Neural progenitor cell (in vitro differentiated cells): ENCODE measurements around the gene CRYBB1. TPM values are rescaled to one million over a fixed set of nuclear protein-coding genes. Genes with fewer than 3 reads are reported as not detected.

Experiments
- DNase-seq: peaks from one replicate; pipeline ENCODE4 v3.0.0-alpha.2; 2016; ENCODE audit warnings: low spot score
- H2AFZ ChIP-seq: fragments of 200-600 bp; sonication (generic); replicated peaks from 2 replicates; pipeline ENCODE4 v1.6.1; 2016; ENCODE audit warnings: antibody characterized with exemption
- H3F3A ChIP-seq: fragments of 200-600 bp; sonication (generic); 2 replicates; pipeline ENCODE4 v1.6.1; 2016; ENCODE audit warnings: antibody characterized with exemption, low read depth
- H3K27ac ChIP-seq: fragments of 200-600 bp; sonication (generic); 2 replicates; pipeline ENCODE4 v1.5.1; 2016; ENCODE audit warnings: mild to moderate bottlenecking
- H3K27me3 ChIP-seq: fragments of 200-600 bp; sonication (generic); 2 replicates; pipeline ENCODE4 v1.6.1; 2016; ENCODE audit warnings: mild to moderate bottlenecking, moderate library complexity
- H3K36me3 ChIP-seq: fragments of 200-600 bp; sonication (generic); 2 replicates; pipeline ENCODE4 v1.5.1; 2016
- H3K4me1 ChIP-seq: fragments of 200-600 bp; sonication (generic); 2 replicates; pipeline ENCODE4 v1.6.1; 2016; ENCODE audit warnings: mixed run types
- H3K4me2 ChIP-seq: fragments of 200-600 bp; sonication (generic); 2 replicates; pipeline ENCODE4 v1.6.1; 2016
- H3K4me3 ChIP-seq: fragments of 200-600 bp; sonication (generic); 2 replicates; pipeline ENCODE4 v1.5.1; 2016
- H3K79me2 ChIP-seq: fragments of 200-600 bp; sonication (generic); 2 replicates; pipeline ENCODE4 v1.6.1; 2016; ENCODE audit warnings: low read depth
- H3K9ac ChIP-seq: fragments of 200-600 bp; sonication (generic); 2 replicates; pipeline ENCODE4 v1.6.1; 2016
- H3K9me3 ChIP-seq: fragments of 200-600 bp; sonication (generic); 2 replicates; pipeline ENCODE4 v1.5.1; 2016; ENCODE audit warnings: low read depth
- H4K20me1 ChIP-seq: fragments of 200-600 bp; sonication (generic); 2 replicates; pipeline ENCODE4 v1.6.1; 2016; ENCODE audit warnings: low read depth
- H3K27ac Mint-ChIP-seq: 3 replicates; pipeline ENCODE4 v1.8.0; 2021; ENCODE audit warnings: mixed read lengths
- H3K27me3 Mint-ChIP-seq: 2 replicates; pipeline ENCODE4 v1.8.0; 2022; ENCODE audit warnings: low read depth, mild to moderate bottlenecking, inconsistent platforms, moderate library complexity, mixed read lengths; ENCODE audit not compliant: insufficient read depth
- H3K36me3 Mint-ChIP-seq: 3 replicates; pipeline ENCODE4 v1.8.0; 2021; ENCODE audit warnings: mixed read lengths
- H3K4me1 Mint-ChIP-seq: 3 replicates; pipeline ENCODE4 v1.8.0; 2021; ENCODE audit warnings: mixed read lengths
- H3K4me3 Mint-ChIP-seq: 3 replicates; pipeline ENCODE4 v1.8.0; 2021; ENCODE audit warnings: mild to moderate bottlenecking, moderate library complexity, mixed read lengths
- H3K9me3 Mint-ChIP-seq: 3 replicates; pipeline ENCODE4 v1.8.0; 2020; ENCODE audit warnings: mixed read lengths
- EZH2 ChIP-seq: fragments of 200-600 bp; sonication (generic); IDR thresholded peaks from 2 replicates; pipeline ENCODE4 v1.6.1; 2017; ENCODE audit warnings: antibody characterized with exemption, mild to moderate bottlenecking, moderate library complexity
- EZH2phosphoT487 ChIP-seq: fragments of 200-600 bp; sonication (generic); IDR thresholded peaks from 2 replicates; pipeline ENCODE4 v1.6.1; 2017; ENCODE audit warnings: antibody characterized with exemption
- total RNA-seq: library from RNA; depleted of rRNA; stranded (reverse); fragments of >200 nt; gene quantifications from 2 replicates; pipeline ENCODE4 v1.2.3, GENCODE V29; 2015; ENCODE audit warnings: low replicate concordance
- TF ChIP-seq, protein P1 (sequence below): fragments of 200-600 bp; sonication (generic); IDR thresholded peaks from 2 replicates; pipeline ENCODE4 v1.5.1; 2017; ENCODE audit warnings: antibody characterized with exemption, mild to moderate bottlenecking

CRYBB1 gene
- total RNA-seq, 1 donor from 2014 or later = not detected

DNA sequence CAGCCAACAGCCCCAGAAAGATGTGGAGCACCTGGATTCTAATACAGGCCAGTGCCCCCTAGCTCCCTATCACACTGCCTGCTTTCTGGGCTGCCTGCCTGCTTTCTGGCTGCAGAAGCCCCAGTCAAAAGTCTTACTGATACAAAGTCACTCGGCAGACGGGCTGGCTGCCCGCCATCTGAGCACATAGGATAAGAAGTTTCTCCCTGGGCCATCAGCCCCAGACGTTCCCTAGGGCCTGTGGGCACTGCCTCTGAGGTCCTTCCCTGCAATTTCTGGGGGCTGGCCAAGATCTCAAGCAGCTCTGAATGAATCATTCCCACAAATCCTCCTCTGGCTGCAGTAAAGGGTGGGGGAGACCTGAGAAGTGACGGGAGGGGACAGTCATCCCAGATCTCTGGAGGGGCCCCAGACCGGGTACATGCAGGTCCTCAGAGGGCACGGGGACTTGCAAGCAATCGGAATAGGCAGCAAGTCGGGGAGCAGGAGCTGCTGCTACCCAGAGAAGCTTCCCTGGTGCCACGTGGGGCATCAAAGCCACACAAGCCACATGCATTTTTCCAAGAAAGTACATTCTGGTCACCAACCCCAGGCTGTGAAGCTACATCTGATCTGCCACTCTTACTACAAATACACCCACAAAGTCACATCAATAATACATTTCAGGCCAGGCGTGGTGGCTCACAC is 32.6 kb downstream of the CRYBB1 start:
- Histone ChIP-seq H3K27me3 (no peaks in the 10 kb centered on the region), H3F3A (peaks cover 20% of the 10 kb centered on the region), H3K79me2 (peaks cover 40% of the 10 kb centered on the region), H3K4me1 (peaks cover 8% of the 10 kb centered on the region), H3K9ac (no peak overlapping the region), H3K36me3 (peaks cover 6% of the 10 kb centered on the region), H4K20me1 (peaks cover 51% of the 10 kb centered on the region), H3K9me3 (peaks cover 4% of the 10 kb centered on the region), H3K4me3 (no peak overlapping the region), H3K4me2 (no peak overlapping the region), H3K27ac (no peak overlapping the region), H2AFZ (no peak overlapping the region)
- no peak for DNase-seq
- TF ChIP-seq, protein P1, sequence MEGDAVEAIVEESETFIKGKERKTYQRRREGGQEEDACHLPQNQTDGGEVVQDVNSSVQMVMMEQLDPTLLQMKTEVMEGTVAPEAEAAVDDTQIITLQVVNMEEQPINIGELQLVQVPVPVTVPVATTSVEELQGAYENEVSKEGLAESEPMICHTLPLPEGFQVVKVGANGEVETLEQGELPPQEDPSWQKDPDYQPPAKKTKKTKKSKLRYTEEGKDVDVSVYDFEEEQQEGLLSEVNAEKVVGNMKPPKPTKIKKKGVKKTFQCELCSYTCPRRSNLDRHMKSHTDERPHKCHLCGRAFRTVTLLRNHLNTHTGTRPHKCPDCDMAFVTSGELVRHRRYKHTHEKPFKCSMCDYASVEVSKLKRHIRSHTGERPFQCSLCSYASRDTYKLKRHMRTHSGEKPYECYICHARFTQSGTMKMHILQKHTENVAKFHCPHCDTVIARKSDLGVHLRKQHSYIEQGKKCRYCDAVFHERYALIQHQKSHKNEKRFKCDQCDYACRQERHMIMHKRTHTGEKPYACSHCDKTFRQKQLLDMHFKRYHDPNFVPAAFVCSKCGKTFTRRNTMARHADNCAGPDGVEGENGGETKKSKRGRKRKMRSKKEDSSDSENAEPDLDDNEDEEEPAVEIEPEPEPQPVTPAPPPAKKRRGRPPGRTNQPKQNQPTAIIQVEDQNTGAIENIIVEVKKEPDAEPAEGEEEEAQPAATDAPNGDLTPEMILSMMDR = no peak
- TF ChIP-seq EZH2phosphoT487 (no peak), EZH2 (no peak)
- H3K9me3 Mint-ChIP-seq = peaks cover 5% of the 10 kb centered on the region
- H3K27ac Mint-ChIP-seq = peak overlapping the region; percentile 5
- H3K4me1 Mint-ChIP-seq = peaks cover 21% of the 10 kb centered on the region
- H3K27me3 Mint-ChIP-seq = peaks cover 2% of the 10 kb centered on the region
- H3K4me3 Mint-ChIP-seq = no peak overlapping the region
- H3K36me3 Mint-ChIP-seq = peaks cover 10% of the 10 kb centered on the region

DNA sequence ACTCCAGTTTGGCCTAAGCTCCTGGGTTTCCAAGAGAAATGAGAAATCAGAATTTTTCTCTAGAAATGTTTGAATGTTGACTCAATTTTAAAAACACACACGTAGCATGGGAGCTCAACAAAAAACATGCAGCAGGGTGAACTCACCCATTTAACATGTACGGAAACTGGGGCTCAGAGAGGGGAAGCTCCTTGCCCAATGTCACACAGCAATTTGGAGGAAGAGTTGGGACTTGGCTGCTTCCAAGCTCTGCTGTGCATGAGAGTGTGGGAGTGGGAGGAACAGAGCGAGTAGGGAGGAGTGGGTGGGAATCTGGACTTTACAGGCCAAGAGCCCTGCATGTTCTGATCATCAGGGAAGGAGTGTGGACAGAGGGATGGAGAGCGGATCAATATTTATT is 33.8 kb downstream of the CRYBB1 start:
- Mint-ChIP-seq H3K4me3 (no peak overlapping the region), H3K27ac (peak overlapping the region; percentile 18), H3K27me3 (peaks cover 2% of the 10 kb centered on the region), H3K9me3 (peaks cover 5% of the 10 kb centered on the region), H3K36me3 (peaks cover 10% of the 10 kb centered on the region), H3K4me1 (peaks cover 22% of the 10 kb centered on the region)
- peaks cover 59% of the 10 kb centered on the region for H4K20me1 ChIP-seq
- H3K4me2 ChIP-seq = no peak overlapping the region
- H3K4me1 ChIP-seq = peaks cover 16% of the 10 kb centered on the region
- H3F3A ChIP-seq = peaks cover 17% of the 10 kb centered on the region
- peaks cover 6% of the 10 kb centered on the region for H3K36me3 ChIP-seq
- no peak for DNase-seq
- H3K9me3 ChIP-seq = peaks cover 4% of the 10 kb centered on the region
- TF ChIP-seq, protein P1 = no peak
- no peak for TF ChIP-seq EZH2
- TF ChIP-seq EZH2phosphoT487 = no peak
- no peaks in the 10 kb centered on the region for H3K27me3 ChIP-seq
- no peak overlapping the region for H3K4me3 ChIP-seq
- no peak overlapping the region for H3K9ac ChIP-seq
- H2AFZ ChIP-seq = no peak overlapping the region
- H3K79me2 ChIP-seq = peaks cover 45% of the 10 kb centered on the region
- H3K27ac ChIP-seq = no peak overlapping the region

DNA sequence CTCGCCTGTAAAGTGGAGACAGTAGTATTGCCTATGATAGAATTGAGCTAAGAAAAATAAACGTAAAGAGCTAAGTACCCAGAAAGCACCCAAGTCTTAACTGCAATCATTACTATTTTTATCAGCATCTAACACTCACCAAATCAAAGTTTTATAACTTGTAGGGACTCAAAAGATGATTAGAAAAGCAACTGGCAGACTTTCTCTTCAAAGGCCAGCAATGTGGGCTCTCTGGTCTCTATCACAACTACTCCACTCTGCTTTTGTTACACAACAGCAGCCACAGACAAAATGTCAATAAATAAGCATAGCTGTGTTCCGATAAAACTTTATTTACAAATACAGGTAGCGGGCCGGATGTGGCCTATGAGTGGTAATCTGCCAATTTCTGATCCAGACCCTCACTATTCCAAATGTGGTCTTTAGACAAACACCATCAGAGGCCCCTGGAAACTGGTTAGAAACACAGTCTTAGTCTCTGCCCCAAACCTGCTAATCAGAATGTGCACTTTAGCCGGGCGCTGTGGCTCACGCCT is 36.1 kb downstream of the CRYBB1 start:
- TF ChIP-seq, protein P1 = no peak
- TF ChIP-seq EZH2phosphoT487 (no peak), EZH2 (no peak)
- H3K4me1 Mint-ChIP-seq = peaks cover 15% of the 10 kb centered on the region
- no peaks in the 10 kb centered on the region for H3K9me3 ChIP-seq

More for the DNA sequence above, 36.1 kb downstream of the CRYBB1 start:
- Histone ChIP-seq H3K27me3 (no peaks in the 10 kb centered on the region), H3K27ac (no peak overlapping the region), H3K4me3 (no peak overlapping the region), H3K4me2 (no peak overlapping the region), H3K36me3 (no peaks in the 10 kb centered on the region), H3K79me2 (peaks cover 39% of the 10 kb centered on the region), H2AFZ (no peak overlapping the region), H3K9ac (no peak overlapping the region), H4K20me1 (peaks cover 60% of the 10 kb centered on the region), H3K4me1 (peaks cover 13% of the 10 kb centered on the region), H3F3A (peaks cover 17% of the 10 kb centered on the region)
- no peak overlapping the region for H3K27ac Mint-ChIP-seq
- peaks cover 4% of the 10 kb centered on the region for H3K36me3 Mint-ChIP-seq
- peaks cover under 1% of the 10 kb centered on the region for H3K27me3 Mint-ChIP-seq
- H3K4me3 Mint-ChIP-seq = no peak overlapping the region
- H3K9me3 Mint-ChIP-seq = no peaks in the 10 kb centered on the region
- no peak for DNase-seq
